Suppressor macrophage treated with lipopolysaccharide for 4 hours (primary cell): ENCODE results near the gene SPRR2F.
"Not testable (repeated sequence)": the region's sequence is repeated elsewhere in the genome, so short reads cannot be mapped to it uniquely, and the experiment has no call there.

Source experiments
- DNase-seq: peaks from one replicate; pipeline ENCODE4 v3.0.0-alpha.2; 2020

Gene SPRR2F, protein sequence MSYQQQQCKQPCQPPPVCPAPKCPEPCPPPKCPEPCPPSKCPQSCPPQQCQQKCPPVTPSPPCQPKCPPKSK

DNA sequence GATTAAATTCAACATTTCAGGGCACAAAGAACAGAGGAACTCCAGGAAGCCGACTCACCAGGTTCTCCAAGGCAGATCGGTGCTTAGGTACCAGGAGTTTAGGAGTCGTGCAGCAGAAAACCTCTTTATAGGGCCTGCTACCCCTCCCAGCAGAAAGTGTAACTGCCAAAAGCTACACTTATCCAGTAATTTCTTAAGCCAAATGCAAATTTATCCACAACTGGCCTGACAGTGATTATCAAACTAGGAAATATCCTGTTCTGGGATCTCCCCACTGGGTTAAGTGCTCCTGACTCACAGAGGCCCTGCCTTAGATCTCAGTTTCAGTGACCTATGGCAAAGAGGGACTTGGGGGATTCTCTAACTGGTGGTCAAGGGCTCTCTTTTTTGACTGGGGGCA lies at the start of gene SPRR2F:
Gene SPRR2F, minus strand, starts transcription at position 101 of the 400 bp plus-strand sequence. CDS start 783 bp downstream, outside the sequence.
- no peak for DNase-seq

DNA sequence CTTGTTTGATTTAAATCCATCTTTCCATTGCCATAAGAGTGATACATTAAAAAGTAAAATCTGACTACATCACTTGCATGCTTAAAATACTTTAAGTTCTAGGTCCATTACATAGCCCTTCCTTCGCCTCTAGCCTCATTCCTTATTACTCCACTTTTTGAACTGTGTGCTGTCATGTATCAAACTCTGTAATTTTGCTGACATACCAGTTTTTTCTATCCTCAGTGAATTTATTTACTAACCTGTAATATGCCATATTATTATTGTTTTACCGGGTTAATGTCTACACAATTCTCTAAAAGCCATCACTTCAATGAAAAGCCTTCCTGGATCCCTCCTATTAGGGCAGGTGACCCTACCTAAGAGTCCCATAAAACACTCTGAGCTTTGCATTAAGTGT lies 42.2 kb upstream of the SPRR2F start:
- DNase-seq, result no peak

DNA sequence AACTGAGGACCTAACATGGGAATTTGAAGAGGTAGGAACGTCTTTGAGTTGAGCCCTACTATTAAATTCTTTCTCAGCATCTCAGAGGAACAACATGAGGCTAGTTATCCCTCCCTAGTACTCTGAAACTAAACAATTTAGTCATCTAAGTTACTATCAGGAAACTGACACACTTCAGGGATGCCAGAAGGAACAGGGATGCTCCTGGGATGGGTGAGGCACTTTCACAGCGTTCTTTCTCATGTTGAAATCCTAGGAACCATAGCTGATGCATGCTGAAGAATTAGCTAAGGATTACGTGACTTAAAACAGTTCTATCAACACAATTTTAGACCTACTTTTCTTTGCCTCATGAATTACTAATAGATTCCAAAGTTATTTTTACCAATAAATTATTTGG lies 39.2 kb upstream of the SPRR2F start:
- DNase-seq, result no peak

DNA sequence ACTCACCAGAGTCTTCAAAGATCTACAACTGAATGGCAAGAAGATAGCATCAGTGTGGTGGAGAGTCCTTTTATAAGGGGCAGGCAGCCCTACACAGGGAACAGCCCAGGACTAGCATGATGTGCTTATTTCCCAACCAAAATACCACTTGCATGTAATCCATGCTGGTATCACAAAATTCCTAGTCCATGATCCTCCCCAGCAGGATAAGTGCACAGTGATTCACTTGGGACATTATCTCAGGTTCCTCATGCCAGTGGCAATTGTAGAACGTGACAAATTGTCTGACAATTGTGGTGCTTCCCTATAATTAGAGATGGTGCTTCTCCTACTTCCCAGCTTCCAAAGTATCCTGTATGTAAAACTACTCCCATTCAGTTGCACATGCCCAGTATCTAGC lies 37.5 kb upstream of the SPRR2F start, which contains the start of gene SPRR2G:
Gene SPRR2G, minus strand, starts transcription at position 45 of the 400 bp plus-strand sequence. CDS start 780 bp downstream, outside the sequence.
- DNase-seq, result no peak

DNA sequence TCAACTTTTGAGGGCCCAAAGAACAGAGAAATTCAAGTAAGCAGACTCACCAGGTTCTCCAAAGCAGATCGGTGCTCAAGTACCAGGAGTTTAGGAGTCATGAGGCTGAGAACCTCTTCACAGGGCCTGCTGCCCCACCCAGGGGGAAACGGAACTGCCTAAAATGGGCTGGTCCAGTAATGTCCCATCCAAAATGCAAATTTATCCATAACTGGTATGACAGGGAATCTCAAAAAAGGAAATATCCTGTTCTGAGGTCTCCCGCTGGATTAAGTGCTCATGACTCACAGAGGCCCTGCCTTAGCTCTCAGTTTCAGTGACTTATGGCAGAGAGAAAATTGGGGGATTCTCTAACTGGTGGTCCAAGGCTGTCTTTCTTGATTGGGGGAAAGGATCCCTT lies 28.1 kb upstream of the SPRR2F start:
- no peak for DNase-seq

DNA sequence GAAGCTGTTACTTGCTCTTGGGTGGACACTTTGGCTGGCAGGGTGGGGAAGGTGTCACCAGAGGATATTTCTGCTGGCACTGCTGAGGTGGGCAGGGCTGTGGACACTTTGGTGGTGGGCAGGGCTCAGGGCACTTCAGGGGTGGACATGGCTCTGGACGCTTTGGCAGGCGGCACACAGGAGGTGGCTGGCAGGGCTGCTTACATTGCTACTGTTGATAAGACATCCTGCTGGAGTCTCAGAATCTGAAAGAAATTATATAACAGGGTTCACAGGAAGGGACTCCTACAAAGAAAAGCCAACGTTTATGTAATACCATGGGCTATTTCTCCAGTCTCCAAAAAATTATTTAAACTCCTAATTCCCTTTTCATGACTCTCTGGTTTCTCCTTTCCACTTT lies 27.2 kb upstream of the SPRR2F start:
- DNase-seq, result no peak

DNA sequence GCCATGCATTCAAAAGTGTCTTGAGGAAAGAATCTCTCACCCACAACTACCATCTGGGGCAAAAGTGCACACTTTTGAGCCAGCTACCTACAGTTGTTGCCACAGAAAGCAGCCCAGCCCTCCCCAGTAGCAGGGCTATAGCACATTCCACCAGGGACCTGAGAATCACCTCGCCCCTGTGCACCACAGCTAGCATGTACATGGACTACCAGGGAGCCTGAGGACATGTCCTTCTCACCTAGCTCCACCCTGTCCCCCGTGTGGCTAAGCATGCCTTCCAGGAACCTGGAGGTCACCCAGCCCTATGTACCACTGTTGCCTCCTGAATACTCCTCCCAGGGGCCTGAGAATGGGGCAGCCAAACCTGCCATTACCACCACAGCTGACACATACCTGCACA lies 20.4 kb upstream of the SPRR2F start:
- DNase-seq, result no peak

DNA sequence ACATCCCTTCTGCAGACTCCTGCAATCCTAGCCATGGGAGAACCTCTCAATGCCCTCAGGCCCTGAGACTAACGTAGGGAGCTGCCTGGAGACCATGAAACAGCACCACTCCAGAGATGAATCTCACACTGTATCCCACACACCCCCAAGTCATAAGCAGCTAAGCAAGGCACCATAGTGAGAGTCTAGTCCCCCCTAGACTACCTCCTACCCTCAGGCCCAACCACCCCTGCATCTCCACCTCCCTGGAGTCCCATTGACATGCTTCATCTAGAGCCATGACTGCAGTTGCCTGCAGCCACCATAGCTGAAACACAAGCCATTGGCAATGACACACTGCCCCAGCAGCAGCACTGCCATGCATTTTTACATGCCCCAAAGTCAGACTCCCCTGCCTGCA lies 20.0 kb upstream of the SPRR2F start:
- DNase-seq, result no peak

DNA sequence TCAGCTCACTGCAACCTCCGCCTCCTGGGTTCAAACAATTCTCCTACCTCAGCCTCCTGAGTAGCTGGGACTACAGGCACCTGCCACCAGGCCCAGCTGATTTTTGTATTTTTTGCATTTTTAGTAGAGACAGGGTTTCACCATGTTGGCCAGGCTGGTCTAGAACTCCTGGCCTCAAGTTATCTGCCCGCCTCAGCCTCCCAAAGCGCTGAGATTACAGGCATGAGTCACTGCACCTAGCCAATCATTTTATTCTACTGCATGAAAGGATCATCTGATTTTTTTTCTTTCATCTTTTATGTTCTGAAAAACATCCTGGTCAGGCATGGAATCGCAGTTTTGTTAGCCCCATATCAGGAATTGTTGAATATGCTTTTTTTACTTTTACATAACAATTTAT lies 15.4 kb upstream of the SPRR2F start:
- not testable (repeated sequence) for DNase-seq

DNA sequence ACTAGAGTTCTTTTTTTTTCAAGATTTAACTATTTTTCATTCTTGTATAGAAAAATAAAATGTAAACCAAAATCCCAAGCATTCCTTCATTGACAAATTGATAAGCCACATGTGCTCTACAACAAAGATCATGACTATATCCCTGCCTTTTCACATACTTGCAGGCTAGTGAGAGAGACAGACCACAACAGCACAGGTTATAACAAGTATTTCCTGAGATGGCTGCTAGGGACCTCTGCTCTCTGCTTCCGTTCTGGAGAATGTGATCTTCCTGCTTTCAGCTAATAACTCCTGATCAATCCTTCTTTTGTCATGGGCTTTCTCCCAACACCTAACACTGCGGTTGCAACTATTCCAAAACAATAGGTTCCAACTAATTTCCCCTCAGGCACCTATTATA lies 14.0 kb upstream of the SPRR2F start:
- DNase-seq, result no peak

DNA sequence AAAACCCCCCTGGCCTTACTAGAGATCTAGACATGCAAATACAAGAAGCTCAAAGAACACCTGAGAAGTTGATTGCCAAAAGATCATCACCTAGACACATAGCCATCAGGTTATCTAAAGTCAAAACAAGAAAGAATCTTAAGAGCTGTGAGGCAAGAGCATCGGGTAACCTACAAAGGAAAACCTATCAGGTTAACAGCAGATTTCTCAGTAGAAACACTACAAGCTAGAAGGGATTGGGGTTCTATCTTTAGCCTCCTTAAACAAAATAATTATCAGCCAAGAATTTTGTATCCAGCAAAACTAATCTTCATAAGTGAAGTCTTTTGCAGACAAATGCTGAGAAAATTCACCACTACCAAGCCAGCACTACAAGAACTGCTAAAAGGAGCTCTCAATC lies 12.2 kb upstream of the SPRR2F start:
- DNase-seq, result no peak

DNA sequence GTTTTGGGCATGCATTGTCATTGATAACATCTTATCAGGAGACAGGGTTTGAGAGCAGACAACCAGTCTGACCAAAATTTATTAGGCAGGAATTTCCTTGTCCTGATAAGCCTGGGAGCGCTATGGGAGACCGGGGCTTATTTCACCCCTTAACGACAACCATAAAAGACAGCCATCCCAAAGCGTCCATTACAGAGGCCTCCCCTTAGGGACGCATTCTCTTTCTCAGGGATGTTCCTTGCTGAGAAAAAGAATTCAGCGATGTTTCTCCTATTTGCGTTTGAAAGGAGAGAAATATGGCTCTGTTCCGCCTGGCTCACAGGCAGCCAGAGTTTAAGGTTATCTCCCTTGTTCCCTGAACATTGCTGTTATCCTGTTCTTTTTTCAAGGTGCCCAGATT lies 10.5 kb upstream of the SPRR2F start:
- not testable (repeated sequence) for DNase-seq

DNA sequence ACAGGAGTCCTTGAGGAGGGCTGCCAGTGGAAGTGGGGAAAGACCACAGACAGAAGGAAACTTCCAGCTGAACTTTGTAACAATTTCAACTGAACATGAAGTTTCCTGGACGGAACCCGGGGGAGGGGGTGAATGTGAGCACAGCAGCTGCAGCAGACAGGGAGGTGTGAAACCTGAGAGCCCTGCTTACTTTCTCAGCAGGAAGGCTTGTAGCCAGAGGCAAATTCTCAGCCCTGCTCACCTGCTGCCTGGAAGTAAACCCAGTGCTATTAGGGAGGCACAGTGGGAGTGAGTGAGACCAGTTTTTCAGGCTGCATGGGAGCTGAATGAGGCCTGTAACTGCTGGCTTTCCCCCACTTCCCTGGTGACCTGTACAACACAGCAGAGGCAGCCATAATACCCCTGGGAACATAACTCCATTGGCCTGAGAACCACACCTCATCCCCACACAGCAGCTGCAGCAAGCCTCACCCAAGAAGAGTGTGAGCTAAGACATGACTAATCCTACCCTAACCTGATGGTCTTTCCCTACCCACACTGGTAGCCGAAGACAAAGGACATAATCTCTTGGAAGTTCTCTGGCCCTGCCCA lies 9.6 kb upstream of the SPRR2F start:
- DNase-seq, result no peak

DNA sequence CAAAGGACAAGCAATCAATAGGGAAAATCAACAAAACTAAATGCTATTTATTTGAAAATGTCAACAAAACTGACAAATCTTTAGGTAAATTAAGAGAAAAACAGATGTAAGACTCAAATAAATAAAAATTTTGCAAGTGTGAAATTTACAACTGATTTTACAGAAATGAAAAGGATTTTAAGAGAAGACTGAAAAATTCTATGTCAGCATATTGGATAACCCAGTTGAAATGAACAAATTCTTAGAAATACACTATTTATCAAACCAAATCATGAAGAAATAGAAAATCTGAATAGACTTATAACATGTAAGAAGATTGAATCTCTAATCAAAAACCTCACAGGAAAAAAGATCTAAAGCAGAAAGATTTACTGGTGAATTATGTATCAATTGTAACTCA lies 7.6 kb upstream of the SPRR2F start:
- DNase-seq, result no peak

DNA sequence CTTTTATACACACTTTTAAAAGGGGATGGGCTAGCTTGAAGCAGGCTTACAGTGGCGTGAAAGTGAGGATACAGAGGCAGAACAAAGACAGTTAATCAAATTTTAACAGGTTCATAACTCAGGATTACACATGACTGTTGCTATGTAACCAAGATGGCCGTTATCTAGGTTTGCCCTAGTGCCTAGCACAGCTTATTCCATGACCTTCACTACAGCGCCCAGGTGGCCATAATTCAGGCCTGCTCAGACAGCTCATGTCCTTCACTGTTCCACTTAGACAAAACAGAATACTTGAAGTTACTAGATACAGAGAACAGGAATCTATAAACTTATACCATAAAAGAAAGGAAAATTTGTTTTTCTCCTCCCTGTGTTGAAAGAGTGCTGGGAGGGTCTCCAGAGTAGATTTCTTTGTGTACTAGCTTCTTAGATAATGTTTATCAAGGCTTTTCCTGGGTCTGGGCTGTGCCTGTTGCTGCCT lies 6.2 kb upstream of the SPRR2F start:
- DNase-seq, result no peak

DNA sequence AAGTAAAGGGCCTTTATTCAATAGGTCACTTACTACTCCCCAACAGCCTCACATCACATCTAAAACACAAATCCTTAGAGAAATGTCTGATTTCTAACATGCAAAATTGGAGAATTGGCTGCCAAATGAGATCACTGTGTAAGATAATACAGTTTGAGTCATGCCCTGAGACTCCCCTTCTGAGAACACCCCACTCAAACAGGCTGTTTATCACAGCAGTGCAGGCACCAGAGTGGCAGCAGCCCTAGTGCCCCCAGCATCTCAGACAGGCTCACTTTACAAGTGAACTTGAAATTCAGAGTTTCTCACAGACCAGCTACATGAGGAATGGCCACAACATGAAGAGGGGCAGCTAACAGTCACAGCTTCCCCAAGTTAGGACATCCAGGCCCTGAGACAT lies 1.9 kb upstream of the SPRR2F start:
- not testable (repeated sequence) for DNase-seq

DNA sequence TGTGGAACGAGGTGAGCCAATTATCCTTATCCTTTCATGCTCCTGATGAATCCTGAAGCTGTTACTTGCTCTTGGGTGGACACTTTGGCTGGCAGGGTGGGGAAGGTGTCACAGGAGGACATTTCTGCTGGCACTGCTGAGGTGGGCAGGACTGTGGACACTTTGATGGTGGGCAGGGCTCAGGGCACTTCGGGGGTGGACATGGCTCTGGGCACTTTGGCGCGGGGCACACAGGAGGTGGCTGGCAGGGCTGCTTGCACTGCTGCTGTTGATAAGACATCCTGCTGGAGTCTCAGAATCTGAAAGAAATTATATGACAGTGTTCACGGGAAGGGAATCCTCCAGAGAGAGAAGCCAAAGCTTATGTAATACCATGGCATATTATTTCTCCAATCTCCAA lies 862 bp downstream of the SPRR2F start:
- DNase-seq, result not testable (repeated sequence)

DNA sequence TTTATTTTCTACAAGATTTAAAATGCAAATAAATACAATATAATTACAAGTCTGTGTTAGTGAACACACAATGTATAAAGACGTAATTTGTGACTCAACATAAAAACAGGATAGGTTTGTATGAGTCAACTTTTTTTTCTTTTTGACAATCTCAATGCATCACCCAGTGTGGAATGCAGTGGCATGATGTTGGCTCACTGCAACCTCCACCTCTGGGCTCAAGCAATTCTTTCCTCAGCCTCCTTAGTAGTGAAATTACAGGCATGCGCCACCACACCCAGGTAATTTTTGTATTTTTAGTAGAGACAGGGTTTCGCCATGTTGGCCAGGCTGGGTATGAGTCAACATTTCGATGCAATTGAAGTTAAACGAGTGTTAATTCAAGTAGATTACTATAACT lies 13.1 kb downstream of the SPRR2F start:
- no peak for DNase-seq

DNA sequence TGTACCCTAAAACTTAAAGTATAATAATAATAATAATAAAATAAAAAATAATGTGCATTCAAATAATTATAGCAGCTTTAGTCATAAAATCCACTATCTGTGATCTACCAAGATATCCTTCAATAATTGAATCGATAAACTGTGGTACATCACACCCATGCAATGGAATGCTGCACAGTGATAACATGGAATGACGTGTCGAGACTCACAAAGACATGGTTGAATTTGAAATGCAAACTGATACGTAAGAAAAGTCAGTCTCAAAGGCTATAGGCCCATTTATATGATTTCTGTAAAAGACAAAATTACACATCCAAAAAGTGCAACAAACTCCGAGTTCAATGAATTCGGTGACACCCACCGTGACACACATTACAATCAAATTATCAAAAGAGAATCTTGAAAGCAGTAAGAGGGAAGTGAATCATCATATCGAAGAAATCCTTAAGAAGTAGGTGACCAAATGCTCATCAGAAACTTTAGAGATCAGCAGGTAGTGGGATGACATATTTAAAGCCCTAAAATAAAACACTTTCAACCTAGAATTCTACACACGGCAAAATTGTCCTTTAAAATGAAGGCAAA lies 13.8 kb downstream of the SPRR2F start:
- DNase-seq, result no peak

DNA sequence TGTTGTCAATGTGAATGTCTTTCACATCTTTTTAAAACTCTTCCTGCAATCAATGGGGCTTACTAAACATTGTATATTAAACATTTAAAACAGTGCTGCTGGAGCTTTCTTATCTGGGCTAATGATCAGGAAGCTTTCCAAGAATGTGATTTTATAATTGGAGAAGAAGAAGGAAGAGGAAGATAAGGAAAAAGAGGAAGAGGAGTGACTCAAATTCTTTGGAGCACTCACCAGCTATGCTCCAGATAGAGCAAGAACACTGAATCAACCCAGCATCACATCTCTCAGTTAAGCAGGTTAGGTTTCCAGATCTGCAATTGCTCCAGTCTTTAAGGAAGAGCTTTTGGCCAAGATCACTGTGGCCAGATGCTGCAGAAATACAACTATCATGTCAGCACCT lies 17.6 kb downstream of the SPRR2F start:
- DNase-seq, result no peak

DNA sequence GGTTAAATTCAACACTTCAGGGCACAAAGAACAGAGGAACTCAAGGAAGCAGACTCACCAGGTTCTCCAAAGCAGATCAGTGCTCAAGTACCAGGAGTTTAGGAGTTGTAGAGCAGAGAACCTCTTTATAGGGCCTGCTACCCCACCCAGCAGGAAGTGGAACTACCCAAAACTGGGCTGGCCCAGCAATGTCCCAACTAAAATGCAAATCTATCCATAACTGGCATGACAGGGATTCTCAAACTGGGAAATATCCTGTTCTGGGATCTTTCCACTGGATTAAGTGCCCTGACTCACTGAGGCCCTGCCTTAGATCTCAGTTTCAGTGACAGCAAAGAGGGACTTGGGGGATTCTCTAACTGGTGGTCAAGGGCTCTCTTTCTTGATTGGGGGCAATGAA lies 18.9 kb downstream of the SPRR2F start, which contains the start of gene SPRR2E:
Gene SPRR2E, minus strand, starts transcription at position 101 of the 400 bp plus-strand sequence. CDS start 775 bp downstream, outside the sequence.
- no peak for DNase-seq

DNA sequence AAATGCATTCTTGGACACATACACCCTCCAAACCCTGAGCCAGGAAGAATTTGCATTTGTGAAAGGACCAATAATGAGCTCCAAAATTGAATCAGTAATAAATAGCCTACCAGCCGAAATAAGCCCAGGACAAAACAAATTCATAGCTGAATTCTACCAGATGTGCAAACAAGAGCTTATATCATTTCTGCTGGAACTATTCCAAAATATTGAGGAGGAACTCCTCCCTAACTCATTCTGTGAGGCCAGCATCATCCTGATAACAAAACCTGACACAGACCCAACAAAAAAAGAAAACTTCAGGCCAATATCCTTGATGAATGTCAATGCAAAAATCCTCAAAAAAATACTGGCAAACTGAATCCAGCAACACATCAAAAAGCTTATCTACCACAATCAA lies 25.7 kb downstream of the SPRR2F start:
- DNase-seq, result no peak

DNA sequence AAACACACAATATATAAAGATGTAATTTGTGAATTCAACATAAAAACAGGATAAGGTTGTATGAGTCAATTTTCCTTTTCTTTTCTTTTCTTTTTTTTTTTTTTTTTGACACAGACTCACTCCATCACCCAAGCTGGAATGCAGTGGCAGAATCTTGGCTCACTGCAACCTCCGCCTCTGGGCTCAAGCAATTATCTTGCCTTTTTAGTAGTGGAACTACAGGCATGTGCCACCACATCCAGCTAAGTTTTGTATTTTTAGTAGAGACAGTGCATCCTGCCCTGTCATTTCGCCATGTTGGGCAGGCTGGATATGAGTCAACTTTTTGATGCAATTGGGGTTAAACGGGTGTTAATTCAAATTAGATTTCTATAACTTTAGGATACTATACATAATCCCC lies 31.6 kb downstream of the SPRR2F start:
- DNase-seq, result no peak
